Mammary epithelial cell (primary cell): ENCODE results near the gene RPS24.

ENCODE experiments used
- CTCF ChIP-seq, 2 donors: IDR thresholded peaks in 1 of 2; conservative IDR thresholded peaks in 1 of 2; 2 replicates each; pipeline ENCODE4 v1.5.1; 2011 to 2012; ENCODE audit warnings: inconsistent platforms in 2 of 2, low read length in 2 of 2, mild to moderate bottlenecking in 2 of 2, control low read depth in 1 of 2, low read depth in 1 of 2; ENCODE audit not compliant: insufficient read depth in 1 of 2; ENCODE audit errors: extremely low read depth in 1 of 2
- EZH2 ChIP-seq: IDR thresholded peaks from 2 replicates; pipeline ENCODE4 v1.6.1; 2012; ENCODE audit warnings: low read length, inconsistent platforms, borderline replicate concordance

- TF ChIP-seq CTCF (conservative IDR thresholded peaks at IDR 0.05 in 1 of 2, IDR thresholded peaks at IDR 0.05 in 1 of 2; ENCODE audit: extremely low read depth in 1 of 2, insufficient read depth in 1 of 2, low read depth in 1 of 2, low read length in 2 of 2) (no peak), EZH2 (no peak)
These were observed 13.1 kb downstream of the RPS24 start for GRCh38 chr10:78046711-78047269.
